ENCODE measurements around the gene LRRFIP1. TPM values are rescaled to one million over a fixed set of nuclear protein-coding genes. Genes with fewer than 3 reads are reported as not detected.

LRRFIP1 gene
- total and polyA plus RNA-seq, 12 donors = 18.7 to 79.7 (median 51.8) TPM

- Histone ChIP-seq H3K9me3 (replicated peaks in 1 of 3) (peaks cover 0 to 8% (median 0%) of the 10 kb centered on the region in 3 donors), H3K27ac (no peak overlapping the region), H3K36me3 (replicated peaks in 1 of 2) (peaks cover 0 to 3% of the 10 kb centered on the region in 2 donors), H3K4me1 (replicated peaks in 1 of 2) (no peaks in the 10 kb centered on the region), H3K27me3 (no peaks in the 10 kb centered on the region), H3K4me3 (no peak overlapping the region)
- 85 to 98% (median 96%) methylated on average over 4 of the region's 4 CpGs for WGBS, 4 donors
- intact Hi-C loops (cut with DNase I) = no loop called here
- no peak for TF ChIP-seq CTCF (IDR thresholded peaks at IDR 0.05)
- no peak for TF ChIP-seq POLR2A (IDR thresholded peaks at IDR 0.05)
- DNase-seq = no peak
These were observed 159.5 kb downstream of the LRRFIP1 start for GRCh38 chr2:237786936-237787335.

GRCh38 chr2:237790353-237790752 is 163.0 kb downstream of the LRRFIP1 start:
- no peak for DNase-seq
- 88 to 93% (median 89%) methylated on average over 4 of the region's 4 CpGs for WGBS, 4 donors
- H3K36me3 ChIP-seq (replicated peaks in 1 of 2) = no peaks in the 10 kb centered on the region
- no peak for TF ChIP-seq POLR2A (IDR thresholded peaks at IDR 0.05)
- no peak for TF ChIP-seq CTCF (IDR thresholded peaks at IDR 0.05)
- no peaks in the 10 kb centered on the region for H3K27me3 ChIP-seq
- peaks cover 0 to 8% (median 0%) of the 10 kb centered on the region in 3 donors for H3K9me3 ChIP-seq (replicated peaks in 1 of 3)
- H3K27ac ChIP-seq = no peak overlapping the region
- H3K4me3 ChIP-seq = no peak overlapping the region
- intact Hi-C loops (cut with DNase I) = no loop called here
- H3K4me1 ChIP-seq (replicated peaks in 1 of 2) = no peaks in the 10 kb centered on the region

- H3K27me3 ChIP-seq = no peaks in the 10 kb centered on the region
- no peak overlapping the region for H3K4me3 ChIP-seq
- intact Hi-C loops (cut with DNase I) = no loop called here
- H3K4me1 ChIP-seq (replicated peaks in 1 of 2) = no peaks in the 10 kb centered on the region
- TF ChIP-seq CTCF (IDR thresholded peaks at IDR 0.05) (no peak), POLR2A (IDR thresholded peaks at IDR 0.05) (no peak)
- peaks cover 0 to 2% (median 0%) of the 10 kb centered on the region in 3 donors for H3K9me3 ChIP-seq (replicated peaks in 1 of 3)
- H3K27ac ChIP-seq = no peak overlapping the region
- 79 to 81% (median 81%) methylated on average over 6 of the region's 6 CpGs for WGBS, 4 donors
- DNase-seq = no peak
- no peaks in the 10 kb centered on the region for H3K36me3 ChIP-seq (replicated peaks in 1 of 2)
These were observed 164.8 kb downstream of the LRRFIP1 start for GRCh38 chr2:237791977-237792727.

GRCh38 chr2:237797253-237797652 is 169.9 kb downstream of the LRRFIP1 start:
- Histone ChIP-seq H3K9me3 (replicated peaks in 1 of 3) (no peaks in the 10 kb centered on the region), H3K36me3 (replicated peaks in 1 of 2) (no peaks in the 10 kb centered on the region), H3K27ac (no peak overlapping the region), H3K27me3 (no peaks in the 10 kb centered on the region), H3K4me1 (replicated peaks in 1 of 2) (no peaks in the 10 kb centered on the region), H3K4me3 (no peak overlapping the region)
- 90 to 95% (median 92%) methylated on average over 3 of the region's 3 CpGs for WGBS, 4 donors
- DNase-seq = no peak
- TF ChIP-seq CTCF (IDR thresholded peaks at IDR 0.05) = no peak
- TF ChIP-seq POLR2A (IDR thresholded peaks at IDR 0.05) = no peak
- intact Hi-C loops (cut with DNase I) = no loop called here

All from adrenal gland (tissue), 12 donors.